K562 (cell line): ENCODE results near the gene RAD21L1. TPM values are rescaled to one million over a fixed set of nuclear protein-coding genes. Genes with fewer than 3 reads are reported as not detected.

Source experiments
- ATAC-seq: fragments of 200-7000 bp; cut with Tn5 transposase; 3 replicates; pipeline ENCODE4 v1.9.1; 2020; ENCODE audit warnings: moderate library complexity
- BruUV-seq: library from RNA; stranded (reverse); fragments of 400-500 nt; replicated peaks from 2 replicates; lab custom pipeline; 2021; lab: Mats Ljungman, UMichigan
- CTCF ChIA-PET: fragments of 300-600 bp; formaldehyde crosslinking; extraction: SDS; loops from one replicate; lab custom pipeline; 2021; ENCODE audit warnings: low intra/inter-chr PET ratio; lab: Yijun Ruan, JAX
- POLR2A ChIA-PET: fragments of 300-600, 350-650 bp; sonication (Branson Sonifier 250); formaldehyde crosslinking; extraction: SDS; loops from one replicate; lab custom pipeline; 2021; ENCODE audit warnings: antibody characterized with exemption, inconsistent platforms; lab: Yijun Ruan, JAX
- DNase-seq, 4 experiments: peaks; one replicate each; pipeline versions ENCODE4 v3.0.0 to v3.0.0-alpha.2; 2011 to 2018; ENCODE audit warnings: low spot score in 3 of 4, mixed read lengths in 3 of 4; ENCODE audit errors: extremely low read depth in 1 of 4
- FAIRE-seq: peaks from 2 replicates; lab custom pipeline; 2011; peaks lifted over from hg19 to GRCh38; lab: Jason Lieb, UNC
- H2AFZ ChIP-seq: 2 replicates; pipeline ENCODE4 v1.6.0; 2011; ENCODE audit warnings: low read depth, low read length, control low read depth, inconsistent platforms
- H3K27ac ChIP-seq: fragments of 200-600 bp; 3 replicates; pipeline ENCODE4 v1.8.0; 2011; ENCODE audit warnings: low read depth, mild to moderate bottlenecking, control low read depth, inconsistent platforms, low read length, moderate library complexity, mixed read lengths; ENCODE audit errors: extremely low read depth
- H3K27me3 ChIP-seq, 2 experiments: fragments of 300-600 bp in 1 of 2; 2 replicates in 1 of 2; 3 replicates in 1 of 2; pipeline versions ENCODE4 v1.6.0 to v1.8.0; 2011; ENCODE audit warnings: inconsistent platforms in 2 of 2, low read length in 2 of 2, mild to moderate bottlenecking in 1 of 2, mixed read lengths in 1 of 2, moderate library complexity in 1 of 2; ENCODE audit not compliant: control insufficient read depth in 2 of 2, insufficient read depth in 2 of 2
- H3K36me3 ChIP-seq: fragments of 300-600 bp; 3 replicates; pipeline ENCODE4 v1.8.0; 2011; ENCODE audit warnings: mild to moderate bottlenecking, low read length, inconsistent platforms; ENCODE audit not compliant: control insufficient read depth, insufficient read depth
- H3K4me1 ChIP-seq, 2 experiments: fragments of 200-600 bp in 1 of 2; replicated peaks in 1 of 2; 2 replicates in 1 of 2; 3 replicates in 1 of 2; pipeline versions ENCODE4 v1.5.1 to v1.8.0; 2011; ENCODE audit warnings: inconsistent platforms in 2 of 2, low read length in 2 of 2, mild to moderate bottlenecking in 1 of 2, mixed read lengths in 1 of 2, moderate library complexity in 1 of 2; ENCODE audit not compliant: control insufficient read depth in 2 of 2, insufficient read depth in 2 of 2
- H3K4me2 ChIP-seq: 2 replicates; pipeline ENCODE4 v1.6.1; 2011; ENCODE audit warnings: low read length, control low read depth, inconsistent platforms, mixed read lengths; ENCODE audit not compliant: insufficient read depth
- H3K4me3 ChIP-seq: fragments of 200-600 bp; sonication (generic), shearing (Covaris generic); 2 replicates; pipeline ENCODE4 v1.5.1; 2016; ENCODE audit warnings: control low read depth, inconsistent platforms
- H3K79me2 ChIP-seq: fragments of 200-600 bp; 3 replicates; pipeline ENCODE4 v1.8.0; 2011; ENCODE audit warnings: low read length, inconsistent platforms; ENCODE audit not compliant: control insufficient read depth, insufficient read depth
- H3K9ac ChIP-seq, 2 experiments: 2 replicates each; pipeline versions ENCODE4 v1.6.0 to v1.6.1; 2011; ENCODE audit warnings: low read depth in 2 of 2, low read length in 2 of 2, control low read depth in 1 of 2, inconsistent platforms in 1 of 2, mild to moderate bottlenecking in 1 of 2, mixed read lengths in 1 of 2; ENCODE audit not compliant: insufficient read depth in 1 of 2
- H3K9me1 ChIP-seq: one replicate; pipeline ENCODE4 v1.6.0; 2011; ENCODE audit warnings: inconsistent platforms, mild to moderate bottlenecking, low read length, moderate library complexity; ENCODE audit not compliant: control insufficient read depth, insufficient read depth
- H3K9me3 ChIP-seq: replicated peaks from 2 replicates; pipeline ENCODE4 v1.5.1; 2011; ENCODE audit warnings: low read depth, low read length, inconsistent platforms; ENCODE audit not compliant: control insufficient read depth, insufficient read depth
- H4K20me1 ChIP-seq: replicated peaks from 2 replicates; pipeline ENCODE4 v1.6.1; 2011; ENCODE audit warnings: low read length, inconsistent platforms, mixed read lengths; ENCODE audit not compliant: control insufficient read depth, insufficient read depth
- BRCA1 ChIP-seq, 2 experiments: fragments of 450-650 bp in 1 of 2; sonication (generic) in 1 of 2; formaldehyde crosslinking in 1 of 2; IDR thresholded peaks; 2 replicates each; pipeline versions ENCODE4 v1.5.0 to v1.6.1; 2017 to 2020; ENCODE audit warnings: mild to moderate bottlenecking in 1 of 2, missing genetic modification reagents in 1 of 2
- CEBPG ChIP-seq, 3 experiments: fragments of 200-800 bp in 1 of 3; sonication (Bioruptor generic) in 1 of 3; sonication (generic) in 1 of 3; formaldehyde crosslinking in 1 of 3; IDR thresholded peaks in 2 of 3; conservative IDR thresholded peaks in 1 of 3; 2 replicates each; pipeline versions ENCODE4 v1.6.1 to v1.8.0; 2016 to 2022; ENCODE audit warnings: missing compliant biosample characterization in 2 of 3, missing genetic modification characterization in 2 of 3, mild to moderate bottlenecking in 1 of 3, missing genetic modification reagents in 1 of 3
- CHD1 ChIP-seq: fragments of 200-600 bp; sonication (generic); IDR thresholded peaks from one replicate; pipeline ENCODE4 v1.6.1; 2012; ENCODE audit warnings: mild to moderate bottlenecking, moderate library complexity, low read length, inconsistent platforms
- ERF ChIP-seq: fragments of 450-650 bp; formaldehyde crosslinking; IDR thresholded peaks from 2 replicates; pipeline ENCODE4 v1.4.0; 2020; ENCODE audit warnings: mild to moderate bottlenecking, mixed read lengths
- ID3 ChIP-seq, 2 experiments: fragments of 250-450 bp in 1 of 2; fragments of 450-650 bp in 1 of 2; sonication (Bioruptor Pico) in 1 of 2; IDR thresholded peaks; 2 replicates each; pipeline versions ENCODE4 v1.6.1 to v1.8.0; 2016 to 2021; ENCODE audit warnings: mild to moderate bottlenecking in 2 of 2, moderate library complexity in 2 of 2, missing compliant biosample characterization in 1 of 2, missing genetic modification characterization in 1 of 2
- IRF1 ChIP-seq: sonication (generic); formaldehyde crosslinking; IDR thresholded peaks from 2 replicates; pipeline ENCODE4 v1.8.0; 2022; ENCODE audit warnings: missing genetic modification reagents, mild to moderate bottlenecking, borderline replicate concordance
- NR2C1 ChIP-seq, 2 experiments: fragments of 450-650 bp; IDR thresholded peaks; 2 replicates each; pipeline ENCODE4 v1.6.1; 2017; ENCODE audit warnings: mild to moderate bottlenecking in 2 of 2, antibody characterized with exemption in 1 of 2, inconsistent platforms in 1 of 2, missing compliant biosample characterization in 1 of 2, missing genetic modification characterization in 1 of 2
- POLR2AphosphoS2 ChIP-seq: IDR thresholded peaks from 2 replicates; pipeline ENCODE4 v1.6.1; 2012; ENCODE audit warnings: low read length, improper control_type of control experiment
- RAD51 ChIP-seq: fragments of 450-650 bp; IDR thresholded peaks from 2 replicates; pipeline ENCODE4 v1.7.1; 2016; ENCODE audit warnings: low read depth, mild to moderate bottlenecking, borderline replicate concordance
- RHOXF2B ChIP-seq: fragments of 250-450 bp; sonication (Bioruptor Pico); conservative IDR thresholded peaks from 2 replicates; pipeline ENCODE4 v1.5.1; 2021
- ZNF561 ChIP-seq: fragments of 450-650 bp; formaldehyde crosslinking; conservative IDR thresholded peaks from 2 replicates; pipeline ENCODE4 v1.4.0; 2020; ENCODE audit warnings: mild to moderate bottlenecking, moderate library complexity
- ZNF583 ChIP-seq: fragments of 250-450 bp; sonication (Bioruptor Pico); IDR thresholded peaks from 2 replicates; pipeline ENCODE4 v1.4.0; 2020
- WGBS: fragments of 100-300 bp; shearing (Covaris generic); methylation state at CpG from one replicate; pipeline ENCODE4 v1.1.6; 2016; ENCODE audit warnings: low coverage, mixed read lengths; ENCODE audit not compliant: insufficient coverage; ENCODE audit errors: missing lambda C conversion rate; 5-methylcytosine and 5-hydroxymethylcytosine counted together
- in situ Hi-C: fragments of 300-500 bp; cut with MboI; formaldehyde crosslinking; loops from 4 replicates; pipeline ENCODE4 v1.15.0; 2018; ENCODE audit warnings: inconsistent platforms, mixed read lengths
- intact Hi-C: fragments of 100-400 bp; cut with micrococcal nuclease; formaldehyde crosslinking; loops from 2 replicates; pipeline ENCODE4 v1.14.2; 2022
- polyA plus RNA-seq, 8 experiments: library from polyadenylated mRNA; depleted of rRNA in 4 of 8; stranded (reverse) in 5 of 8; unstranded in 3 of 8; fragments of >200 nt; fragmentation: Nextera tagmentation in 2 of 8; fragmentation: Illumina TruSeq in 1 of 8; extraction: Ambion mirVana in 2 of 8; extraction: Trizol in 1 of 8; gene quantifications; 2 replicates each; pipeline versions ENCODE4 v1.2.1 to v1.2.3, GENCODE V29; 2011 to 2014; ENCODE audit warnings: inconsistent platforms in 1 of 8, missing spikeins in 1 of 8
- total RNA-seq, 7 experiments: library from RNA; depleted of rRNA in 6 of 7; stranded (reverse); fragments of >200 nt in 6 of 7; fragmentation: Illumina TruSeq in 2 of 7; extraction: Trizol in 2 of 7; gene quantifications; 2 replicates each; pipeline versions ENCODE4 v1.2.1 to v1.2.3, GENCODE V29; 2011 to 2021; ENCODE audit warnings: low replicate concordance in 1 of 7
- TF ChIP-seq, protein P1 (sequence below): fragments of 450-650 bp; formaldehyde crosslinking; IDR thresholded peaks from 2 replicates; pipeline ENCODE4 v1.4.0; 2020; ENCODE audit warnings: mild to moderate bottlenecking, mixed read lengths
- TF ChIP-seq, protein P2 (sequence below): sonication (generic); formaldehyde crosslinking; IDR thresholded peaks from 2 replicates; pipeline ENCODE4 v1.8.1; 2022; ENCODE audit warnings: missing genetic modification reagents
- TF ChIP-seq, protein P3 (sequence below): fragments of 450-650 bp; IDR thresholded peaks from one replicate; pipeline ENCODE4 v1.6.1; 2018; ENCODE audit warnings: mild to moderate bottlenecking, moderate library complexity; ENCODE audit not compliant: partially characterized antibody

Gene RAD21L1
- total and polyA plus RNA-seq, 9 of the 15 experiments (the other 6 are each of a cell fraction or from before 2014, with no cell fraction given) = 0.17 to 1.7 (median 0.45) TPM; not detected in 1

- no peaks in the 10 kb centered on the region for H3K36me3 ChIP-seq
- ATAC-seq (no peak), DNase-seq (no peak), FAIRE-seq (peak; percentile 11)
- no peak overlapping the region for H3K4me3 ChIP-seq
- no peaks in the 10 kb centered on the region for H3K9me3 ChIP-seq
- intact Hi-C loops (no loop called here), in situ Hi-C loops (loop anchor here (10.0 kb wide), 1 partner anchor 376 kb away; no protein-coding TSS in a partner anchor)
- H3K9me1 ChIP-seq = peaks cover 4% of the 10 kb centered on the region
- no peaks in the 10 kb centered on the region; the same call in 2 of the 3 replicates for H3K79me2 ChIP-seq
- H3K4me2 ChIP-seq = no peak overlapping the region
- ChIA-PET POLR2A (interaction anchor here (0.8 kb wide), 1 partner anchor 20 kb away, joined by 3 read pairs; no protein-coding TSS in a partner anchor), CTCF (no interaction called here)
- H3K27me3 ChIP-seq = no peaks in the 10 kb centered on the region
- H3K4me1 ChIP-seq = peaks cover 43 to 44% of the 10 kb centered on the region in 2 experiments
- BruUV-seq = no TSS peak
- no peak overlapping the region for H3K27ac ChIP-seq
- 67% methylated on average over 3 of the region's 3 CpGs for WGBS
- peak overlapping the region in 1 of 2 experiments; percentile 26; a peak in 1 of 4 replicates for H3K9ac ChIP-seq
- H4K20me1 ChIP-seq = no peaks in the 10 kb centered on the region
- no peak overlapping the region for H2AFZ ChIP-seq
- no peak for TF ChIP-seq IRF1 (CRISPR knock-in tag)
- no peak for TF ChIP-seq BRCA1 (IDR thresholded peaks at IDR 0.05)
- no peak for TF ChIP-seq BRCA1 (CRISPR knock-in tag; IDR thresholded peaks at IDR 0.05)
- no peak for TF ChIP-seq POLR2AphosphoS2
- TF ChIP-seq RAD51 = no peak
- no peak for TF ChIP-seq ZNF583
- no peak for TF ChIP-seq RHOXF2B (CRISPR knock-in tag)
- no peak for TF ChIP-seq CEBPG (CRISPR knock-in tag; IDR thresholded peaks at IDR 0.05)
- TF ChIP-seq CEBPG (tag; conservative IDR thresholded peaks at IDR 0.05 in 1 of 2, IDR thresholded peaks at IDR 0.05 in 1 of 2) = no peak
- TF ChIP-seq, protein P1, sequence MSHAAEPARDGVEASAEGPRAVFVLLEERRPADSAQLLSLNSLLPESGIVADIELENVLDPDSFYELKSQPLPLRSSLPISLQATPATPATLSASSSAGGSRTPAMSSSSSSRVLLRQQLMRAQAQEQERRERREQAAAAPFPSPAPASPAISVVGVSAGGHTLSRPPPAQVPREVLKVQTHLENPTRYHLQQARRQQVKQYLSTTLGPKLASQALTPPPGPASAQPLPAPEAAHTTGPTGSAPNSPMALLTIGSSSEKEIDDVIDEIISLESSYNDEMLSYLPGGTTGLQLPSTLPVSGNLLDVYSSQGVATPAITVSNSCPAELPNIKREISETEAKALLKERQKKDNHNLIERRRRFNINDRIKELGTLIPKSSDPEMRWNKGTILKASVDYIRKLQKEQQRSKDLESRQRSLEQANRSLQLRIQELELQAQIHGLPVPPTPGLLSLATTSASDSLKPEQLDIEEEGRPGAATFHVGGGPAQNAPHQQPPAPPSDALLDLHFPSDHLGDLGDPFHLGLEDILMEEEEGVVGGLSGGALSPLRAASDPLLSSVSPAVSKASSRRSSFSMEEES = no peak
- no peak for TF ChIP-seq ID3 (CRISPR knock-in tag; IDR thresholded peaks at IDR 0.05)
- no peak for TF ChIP-seq ID3 (tag; IDR thresholded peaks at IDR 0.05)
- TF ChIP-seq ZNF561 (CRISPR knock-in tag) = no peak
- TF ChIP-seq, protein P2, sequence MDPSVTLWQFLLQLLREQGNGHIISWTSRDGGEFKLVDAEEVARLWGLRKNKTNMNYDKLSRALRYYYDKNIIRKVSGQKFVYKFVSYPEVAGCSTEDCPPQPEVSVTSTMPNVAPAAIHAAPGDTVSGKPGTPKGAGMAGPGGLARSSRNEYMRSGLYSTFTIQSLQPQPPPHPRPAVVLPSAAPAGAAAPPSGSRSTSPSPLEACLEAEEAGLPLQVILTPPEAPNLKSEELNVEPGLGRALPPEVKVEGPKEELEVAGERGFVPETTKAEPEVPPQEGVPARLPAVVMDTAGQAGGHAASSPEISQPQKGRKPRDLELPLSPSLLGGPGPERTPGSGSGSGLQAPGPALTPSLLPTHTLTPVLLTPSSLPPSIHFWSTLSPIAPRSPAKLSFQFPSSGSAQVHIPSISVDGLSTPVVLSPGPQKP (CRISPR knock-in tag) = no peak
- no peak for TF ChIP-seq CHD1
- TF ChIP-seq, protein P3, sequence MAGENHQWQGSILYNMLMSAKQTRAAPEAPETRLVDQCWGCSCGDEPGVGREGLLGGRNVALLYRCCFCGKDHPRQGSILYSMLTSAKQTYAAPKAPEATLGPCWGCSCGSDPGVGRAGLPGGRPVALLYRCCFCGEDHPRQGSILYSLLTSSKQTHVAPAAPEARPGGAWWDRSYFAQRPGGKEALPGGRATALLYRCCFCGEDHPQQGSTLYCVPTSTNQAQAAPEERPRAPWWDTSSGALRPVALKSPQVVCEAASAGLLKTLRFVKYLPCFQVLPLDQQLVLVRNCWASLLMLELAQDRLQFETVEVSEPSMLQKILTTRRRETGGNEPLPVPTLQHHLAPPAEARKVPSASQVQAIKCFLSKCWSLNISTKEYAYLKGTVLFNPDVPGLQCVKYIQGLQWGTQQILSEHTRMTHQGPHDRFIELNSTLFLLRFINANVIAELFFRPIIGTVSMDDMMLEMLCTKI = no peak
- no peak for TF ChIP-seq NR2C1 (IDR thresholded peaks at IDR 0.05)
- no peak for TF ChIP-seq NR2C1 (tag; IDR thresholded peaks at IDR 0.05)
- no peak for TF ChIP-seq ERF (CRISPR knock-in tag)
Observed at GRCh38 chr20:1191299-1191698, 34.5 kb upstream of the RAD21L1 start.
